GM19035 (cell line): ENCODE measurements around the gene CSK.

Source experiments
- ATAC-seq: cut with Tn5 transposase; IDR thresholded peaks from one replicate; pipeline ENCODE4 v1.9.1; 2021; ENCODE audit not compliant: unreplicated experiment

Gene CSK

DNA sequence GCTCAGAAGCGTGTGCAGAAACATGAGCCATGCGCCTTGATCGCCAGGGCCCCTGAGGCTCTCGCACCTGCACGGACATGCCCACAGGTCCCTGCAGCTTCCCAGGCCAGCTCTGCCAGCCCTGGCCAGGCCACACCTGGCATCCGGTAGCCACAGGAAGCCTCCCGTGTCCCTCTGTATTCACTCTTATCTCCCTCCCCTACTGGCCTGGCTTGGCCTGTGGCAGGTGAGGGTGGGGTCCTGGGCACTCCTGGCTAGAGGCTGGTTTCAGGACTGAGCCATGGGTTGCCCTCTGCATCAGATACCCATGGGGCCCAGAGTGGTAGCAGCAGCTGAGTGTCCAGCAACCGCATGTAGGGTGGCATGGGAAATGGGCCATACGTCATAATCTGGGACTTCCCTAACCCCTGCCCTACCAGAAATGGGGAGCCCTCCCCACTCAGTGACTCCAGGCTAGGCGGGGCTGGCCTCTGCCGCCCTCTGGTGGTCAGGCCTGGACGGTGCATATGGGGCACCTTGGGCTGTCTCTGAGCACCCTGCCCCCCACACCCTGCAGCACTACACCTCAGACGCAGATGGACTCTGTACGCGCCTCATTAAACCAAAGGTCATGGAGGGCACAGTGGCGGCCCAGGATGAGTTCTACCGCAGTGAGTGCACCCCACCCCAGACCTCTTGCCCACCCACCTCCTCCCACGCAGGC lies 18.1 kb downstream of the CSK start:
- ATAC-seq, result peak; percentile 68

DNA sequence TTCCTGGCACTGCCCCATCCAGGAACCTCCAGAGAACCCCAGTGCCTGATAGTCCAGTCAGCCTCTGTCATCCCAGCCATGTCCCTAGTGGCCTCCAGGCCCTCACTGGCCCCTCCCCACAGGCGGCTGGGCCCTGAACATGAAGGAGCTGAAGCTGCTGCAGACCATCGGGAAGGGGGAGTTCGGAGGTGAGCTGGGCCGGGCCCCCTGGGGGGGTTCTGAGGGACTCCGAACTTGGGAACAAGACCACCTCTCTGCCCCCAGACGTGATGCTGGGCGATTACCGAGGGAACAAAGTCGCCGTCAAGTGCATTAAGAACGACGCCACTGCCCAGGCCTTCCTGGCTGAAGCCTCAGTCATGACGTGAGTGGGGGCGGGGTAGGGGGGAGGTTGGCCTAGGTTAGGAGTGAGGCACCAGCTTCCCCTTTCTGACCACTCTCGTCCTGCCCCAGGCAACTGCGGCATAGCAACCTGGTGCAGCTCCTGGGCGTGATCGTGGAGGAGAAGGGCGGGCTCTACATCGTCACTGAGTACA lies 18.7 kb downstream of the CSK start:
- ATAC-seq, result no peak

DNA sequence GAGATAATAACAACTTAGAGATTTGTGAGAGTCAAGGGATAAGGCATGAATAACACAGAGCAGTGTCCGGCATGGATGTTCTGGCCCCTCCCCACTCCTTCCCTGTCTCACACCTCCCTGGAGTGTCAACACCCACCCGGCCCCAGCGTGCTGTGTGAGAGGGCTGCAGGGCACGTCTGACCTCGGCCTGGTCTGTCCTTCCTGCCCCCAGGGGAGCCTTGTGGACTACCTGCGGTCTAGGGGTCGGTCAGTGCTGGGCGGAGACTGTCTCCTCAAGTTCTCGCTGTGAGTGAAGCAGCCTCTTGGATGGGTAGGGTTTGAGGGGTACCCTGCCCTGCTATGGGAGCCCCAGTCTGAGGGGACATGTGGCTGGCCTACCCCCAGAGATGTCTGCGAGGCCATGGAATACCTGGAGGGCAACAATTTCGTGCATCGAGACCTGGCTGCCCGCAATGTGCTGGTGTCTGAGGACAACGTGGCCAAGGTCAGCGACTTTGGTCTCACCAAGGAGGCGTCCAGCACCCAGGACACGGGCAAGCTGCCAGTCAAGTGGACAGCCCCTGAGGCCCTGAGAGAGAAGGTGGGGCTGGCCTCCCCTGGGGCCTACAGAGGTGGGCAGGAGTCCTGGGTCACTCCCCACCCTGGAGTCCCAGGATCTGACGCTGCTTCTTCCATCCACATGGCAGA lies 19.6 kb downstream of the CSK start:
- no peak for ATAC-seq

DNA sequence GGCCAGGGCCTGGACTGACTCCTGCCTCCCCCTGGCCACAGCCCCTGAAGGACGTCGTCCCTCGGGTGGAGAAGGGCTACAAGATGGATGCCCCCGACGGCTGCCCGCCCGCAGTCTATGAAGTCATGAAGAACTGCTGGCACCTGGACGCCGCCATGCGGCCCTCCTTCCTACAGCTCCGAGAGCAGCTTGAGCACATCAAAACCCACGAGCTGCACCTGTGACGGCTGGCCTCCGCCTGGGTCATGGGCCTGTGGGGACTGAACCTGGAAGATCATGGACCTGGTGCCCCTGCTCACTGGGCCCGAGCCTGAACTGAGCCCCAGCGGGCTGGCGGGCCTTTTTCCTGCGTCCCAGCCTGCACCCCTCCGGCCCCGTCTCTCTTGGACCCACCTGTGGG lies 20.4 kb downstream of the CSK start:
- ATAC-seq, result no peak

DNA sequence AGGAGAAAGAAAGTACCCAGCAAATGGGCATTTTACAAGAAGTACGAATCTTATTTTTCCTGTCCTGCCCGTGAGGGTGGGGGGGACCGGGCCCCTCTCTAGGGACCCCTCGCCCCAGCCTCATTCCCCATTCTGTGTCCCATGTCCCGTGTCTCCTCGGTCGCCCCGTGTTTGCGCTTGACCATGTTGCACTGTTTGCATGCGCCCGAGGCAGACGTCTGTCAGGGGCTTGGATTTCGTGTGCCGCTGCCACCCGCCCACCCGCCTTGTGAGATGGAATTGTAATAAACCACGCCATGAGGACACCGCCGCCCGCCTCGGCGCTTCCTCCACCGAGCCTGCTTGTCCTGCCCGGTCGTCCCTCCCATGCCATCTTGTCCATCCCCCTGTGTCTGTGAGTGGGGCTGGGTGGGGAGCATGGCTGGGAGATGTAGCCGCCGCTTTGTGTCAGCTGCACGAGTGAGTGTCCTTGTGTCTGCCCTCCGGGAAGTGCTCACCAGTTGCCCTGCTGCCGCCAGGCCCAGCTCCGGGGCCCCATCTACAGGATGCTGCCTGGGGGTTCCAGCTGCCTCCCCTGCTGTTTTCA lies 21.1 kb downstream of the CSK start:
- no peak for ATAC-seq

DNA sequence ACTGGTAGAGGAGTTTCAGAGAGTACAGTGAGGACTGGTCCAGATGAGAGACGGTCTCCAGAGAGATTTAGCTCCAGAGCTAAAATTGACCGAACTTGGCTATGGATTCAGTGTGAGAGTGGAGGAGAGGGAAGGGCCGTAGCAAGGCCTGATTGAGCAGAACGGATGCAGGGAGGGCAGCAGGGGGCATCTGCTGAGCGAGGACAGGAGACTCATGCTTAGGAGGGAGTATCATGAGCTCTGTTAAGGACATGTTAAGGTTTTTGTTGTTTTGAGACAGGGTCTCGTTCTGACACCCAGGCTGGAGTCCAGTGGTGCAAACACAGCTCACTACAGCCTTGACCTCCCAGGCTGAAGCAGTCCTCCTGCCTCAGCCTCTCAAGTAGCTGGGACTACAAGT lies 23.1 kb downstream of the CSK start:
- ATAC-seq, result no peak

DNA sequence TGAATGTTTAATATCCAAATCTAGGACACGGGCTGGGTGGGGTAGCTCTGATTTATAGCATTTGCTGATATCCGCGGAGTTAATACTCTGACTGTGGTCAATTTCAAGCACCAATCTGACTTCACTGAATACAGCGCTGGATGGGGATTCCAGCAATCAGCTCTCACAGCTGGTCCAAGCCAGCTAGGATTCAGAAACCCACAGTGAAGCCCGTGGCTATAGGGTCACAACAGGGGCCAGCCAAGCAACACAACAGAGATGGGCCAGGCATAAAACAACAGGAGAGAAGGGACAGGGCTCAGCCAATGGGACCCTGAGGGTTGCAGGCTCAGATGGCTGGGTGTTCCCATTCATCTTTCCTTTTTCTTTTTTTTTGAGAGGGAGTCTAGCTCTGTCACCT lies 25.4 kb downstream of the CSK start:
- ATAC-seq, result no peak

DNA sequence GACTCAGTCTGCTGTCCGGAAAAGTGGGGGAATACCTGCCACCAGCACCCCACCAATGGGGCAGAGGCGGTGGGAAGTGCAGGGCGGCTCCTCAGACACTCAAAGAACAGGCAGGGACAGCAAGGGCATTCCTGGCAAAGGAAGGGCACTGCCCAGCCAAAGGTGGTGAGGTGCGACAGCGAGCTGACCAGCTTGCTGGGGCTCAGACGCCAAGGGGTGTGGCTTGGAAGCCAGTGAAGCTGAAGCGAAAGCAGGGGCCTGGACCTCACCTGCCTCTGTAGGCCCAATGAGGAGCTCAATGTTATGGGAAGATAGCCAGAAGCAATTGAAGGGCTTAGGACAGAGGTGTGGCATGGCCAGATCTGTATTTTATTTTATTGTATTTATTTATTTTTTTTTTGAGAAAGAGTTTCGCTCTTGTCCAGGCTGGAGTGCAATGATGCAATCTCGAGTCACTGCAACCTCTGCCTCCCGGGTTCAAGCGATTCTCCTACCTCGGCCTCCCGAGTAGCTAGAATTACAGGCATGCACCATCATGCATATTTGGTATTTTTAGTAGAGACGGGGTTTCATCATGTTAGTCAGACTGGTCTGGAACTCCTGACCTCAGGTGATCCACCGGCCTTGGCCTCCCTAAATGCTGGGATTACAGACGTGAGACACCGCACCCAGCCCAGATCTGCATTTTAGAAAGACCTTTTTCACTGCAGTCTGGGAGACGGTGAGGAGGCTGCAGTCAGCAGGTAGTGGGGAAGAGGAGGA lies 26.4 kb downstream of the CSK start:
- no peak for ATAC-seq

DNA sequence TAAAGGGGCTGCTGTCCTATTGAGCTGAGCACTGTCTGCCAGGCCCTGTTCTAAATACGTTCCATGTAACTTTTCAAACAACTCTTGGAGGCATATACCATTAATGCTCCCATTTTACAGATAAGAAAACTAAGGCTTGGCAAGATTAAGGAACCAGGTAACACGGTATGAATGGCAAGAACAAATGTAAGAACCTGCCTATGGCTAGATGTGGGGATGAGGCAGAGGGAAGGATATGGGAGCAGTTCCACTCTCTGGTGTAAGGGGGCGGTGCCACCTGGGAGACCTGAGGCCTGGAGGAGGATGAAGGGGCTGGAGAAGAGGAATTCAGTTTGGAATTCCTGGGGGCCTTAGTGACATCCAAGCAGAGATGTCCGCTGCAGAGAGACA lies 27.0 kb downstream of the CSK start:
- no peak for ATAC-seq

DNA sequence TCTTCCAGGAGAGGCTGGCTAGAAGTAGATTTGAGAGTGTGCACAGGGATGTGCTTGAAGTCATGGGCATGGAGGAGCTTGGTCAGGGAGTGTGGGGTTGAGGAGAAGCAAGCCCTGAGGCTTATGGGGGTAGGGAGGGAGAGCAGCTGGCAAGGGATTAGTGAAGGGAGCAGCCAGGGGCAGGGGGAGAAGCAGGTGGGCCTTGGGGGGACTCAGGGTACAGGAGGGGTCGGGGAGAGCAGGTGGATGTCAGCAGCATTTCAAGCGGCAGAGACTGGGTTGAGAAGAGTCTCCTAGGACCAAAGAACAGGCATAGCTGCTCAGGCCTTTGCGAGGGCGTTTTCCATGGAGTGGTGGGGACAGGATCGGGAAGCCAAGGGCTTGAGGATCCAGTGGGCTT lies 27.4 kb downstream of the CSK start:
- ATAC-seq, result no peak

DNA sequence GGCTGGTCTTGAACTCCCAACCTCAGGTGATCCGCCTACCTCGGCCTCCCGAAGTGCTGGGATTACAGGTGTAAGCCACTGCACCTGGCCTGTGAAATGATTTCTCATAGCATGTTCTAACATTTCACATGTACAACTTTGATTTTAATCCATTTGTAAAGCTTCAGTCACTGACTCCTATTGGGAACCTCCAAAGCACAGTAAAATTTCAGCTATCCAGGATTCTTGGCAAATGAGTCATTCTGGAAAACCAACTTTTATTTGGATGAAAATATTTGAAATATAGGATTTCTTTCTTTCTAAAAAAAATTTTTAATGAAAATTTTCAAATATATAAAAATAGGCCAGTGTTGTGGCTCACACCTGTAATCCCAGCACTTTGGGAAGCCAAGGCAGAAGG lies 28.1 kb downstream of the CSK start:
- no peak for ATAC-seq

DNA sequence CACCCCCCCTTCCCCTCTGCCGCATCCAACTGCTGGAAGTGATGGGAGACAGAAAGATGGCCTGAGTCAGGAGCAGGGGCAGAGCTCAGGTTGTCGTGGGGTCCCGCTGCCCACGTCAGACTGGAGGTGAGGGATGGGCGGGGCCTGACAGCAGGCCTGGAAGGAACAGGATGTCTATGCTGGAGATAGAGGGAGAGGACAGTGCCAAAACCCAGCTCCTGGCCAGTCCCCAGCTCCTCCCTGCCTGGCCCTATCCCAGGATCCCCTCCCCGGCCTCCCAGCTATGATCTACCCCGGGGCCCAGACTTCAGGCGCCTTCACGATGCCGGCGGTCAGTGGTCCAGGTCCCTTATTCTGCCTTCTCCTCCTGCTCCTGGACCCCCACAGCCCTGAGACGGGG lies 30.7 kb downstream of the CSK start, which contains the start of gene LMAN1L:
Gene LMAN1L, plus strand, starts transcription at position 303 of the 400 bp plus-strand sequence. Its CDS starts 20 bp downstream, at position 323.
- ATAC-seq, result no peak

DNA sequence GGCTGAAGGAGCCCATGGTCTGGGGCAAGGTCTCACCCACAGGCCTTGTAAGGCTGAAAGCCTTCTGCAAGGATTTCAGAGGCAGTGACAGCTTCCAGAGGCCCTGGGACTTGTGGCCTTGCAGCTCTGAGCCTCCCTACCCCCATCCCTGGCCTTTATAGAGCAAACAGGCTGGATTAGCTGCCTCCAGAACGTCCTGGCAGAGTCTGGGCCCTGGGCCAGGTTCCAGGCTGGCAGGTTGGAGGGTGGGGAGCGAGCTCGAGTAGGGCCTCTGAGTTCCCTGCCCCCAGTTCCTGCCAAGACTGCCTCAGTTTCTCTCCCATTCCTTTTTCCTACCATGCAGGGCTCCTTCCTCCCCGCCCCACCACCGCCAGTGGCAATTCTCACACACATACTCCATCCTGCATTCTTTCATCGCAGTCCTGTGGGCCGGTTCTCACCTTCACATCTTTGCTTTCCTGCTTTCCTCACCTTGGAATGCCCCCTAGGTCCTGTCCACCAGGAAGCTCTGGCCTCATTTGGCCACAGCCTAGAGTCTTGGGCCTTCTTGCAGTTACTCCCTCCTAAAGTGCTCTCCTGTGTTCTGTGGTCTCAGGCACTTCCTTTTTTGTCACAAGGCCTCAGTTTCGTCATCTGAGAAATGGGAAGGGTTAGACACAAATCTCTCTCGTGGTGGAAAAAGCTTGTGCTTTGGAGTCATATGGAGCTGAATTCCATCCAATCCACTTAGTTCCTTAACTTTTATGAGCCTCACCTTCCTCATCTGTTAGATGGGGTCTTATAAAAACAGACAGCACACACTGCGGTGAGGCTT lies 33.4 kb downstream of the CSK start:
- no peak for ATAC-seq

DNA sequence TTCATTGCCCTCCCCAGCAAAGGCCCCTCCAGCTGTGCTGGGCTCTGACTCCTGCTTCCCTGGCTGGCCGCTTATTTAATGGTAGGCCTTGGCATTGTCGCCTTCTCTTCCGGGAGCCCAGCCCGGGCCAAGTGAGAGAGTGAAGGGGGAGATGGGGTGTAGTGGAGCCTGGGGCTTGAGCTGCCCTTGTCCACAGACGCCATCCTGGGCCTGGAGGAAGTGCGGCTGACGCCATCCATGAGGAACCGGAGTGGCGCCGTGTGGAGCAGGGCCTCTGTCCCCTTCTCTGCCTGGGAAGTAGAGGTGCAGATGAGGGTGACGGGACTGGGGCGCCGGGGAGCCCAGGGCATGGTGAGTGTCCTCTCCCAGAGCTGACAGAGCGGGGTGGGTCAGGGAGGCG lies 34.1 kb downstream of the CSK start:
- ATAC-seq, result no peak

DNA sequence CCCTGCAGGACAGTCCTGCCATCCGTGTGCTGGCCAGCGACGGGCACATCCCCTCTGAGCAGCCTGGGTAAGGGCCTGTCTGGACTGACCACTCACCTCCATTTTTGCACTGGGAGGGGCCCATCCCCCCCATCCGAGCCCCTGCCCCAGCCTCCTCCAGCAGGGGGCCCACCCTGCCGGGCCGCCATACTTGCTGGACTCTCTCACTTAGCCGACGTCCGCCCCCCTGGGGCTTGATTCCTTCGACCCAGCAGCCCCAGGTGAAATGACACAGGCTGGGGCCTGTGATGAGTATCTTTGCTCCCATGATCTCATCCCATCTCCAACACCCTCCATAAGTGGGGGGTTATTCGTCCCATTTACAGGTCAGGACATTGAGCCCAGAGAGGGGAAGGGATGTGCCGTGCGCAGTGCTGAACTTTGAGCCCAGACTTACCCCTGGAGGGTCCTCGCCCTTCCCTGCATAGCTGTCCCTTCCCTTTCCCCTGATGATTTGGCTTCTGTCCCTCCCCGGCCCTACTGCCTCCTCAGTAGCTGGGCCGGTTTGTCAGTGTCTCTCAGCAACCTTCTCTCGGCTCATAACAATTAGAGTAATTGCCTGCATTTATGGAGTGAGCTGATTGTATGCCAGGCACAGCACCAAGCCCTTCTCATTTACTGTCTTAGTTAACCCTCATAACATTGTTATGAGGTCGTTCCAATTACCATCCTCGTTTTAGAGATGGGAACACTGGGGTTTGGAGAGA lies 34.9 kb downstream of the CSK start:
- no peak for ATAC-seq

DNA sequence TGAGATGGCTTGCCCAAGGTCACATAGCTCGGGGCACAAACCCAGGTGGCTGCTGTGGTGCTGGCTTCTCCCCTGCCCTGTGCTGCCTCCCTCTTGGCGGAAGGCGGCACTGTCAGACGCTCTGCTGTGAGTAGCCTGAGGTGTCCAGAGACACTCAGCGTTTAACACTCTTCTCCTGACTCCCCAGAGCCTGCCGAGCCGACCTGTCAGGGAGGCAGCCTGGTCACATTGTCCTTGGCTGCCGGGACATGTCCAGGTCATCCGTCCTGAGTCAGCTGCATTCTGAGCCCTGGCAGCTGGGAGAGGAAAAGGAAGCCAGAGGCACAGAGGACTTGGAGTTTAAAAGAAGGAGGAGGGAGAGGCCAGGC lies 35.5 kb downstream of the CSK start:
- ATAC-seq, result no peak

DNA sequence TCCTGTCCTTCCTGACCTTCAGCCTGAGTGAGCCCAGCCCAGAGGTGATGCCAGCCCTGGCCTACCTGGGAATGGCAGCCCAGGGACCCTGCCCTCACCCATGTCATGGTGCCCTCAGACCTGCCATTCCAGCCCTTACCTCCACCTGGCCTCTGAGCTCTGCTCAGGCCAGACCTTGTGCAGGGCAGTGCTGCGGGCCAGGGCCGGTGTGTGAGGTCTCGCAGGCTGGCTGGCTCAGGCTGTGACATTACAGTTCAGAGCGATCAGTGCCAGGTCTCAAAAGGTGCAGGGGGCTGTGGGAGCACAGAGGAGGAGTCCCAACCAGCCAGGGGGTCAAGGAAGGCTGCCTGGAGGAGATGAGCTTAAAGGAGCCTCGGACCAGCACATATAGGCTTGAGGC lies 38.2 kb downstream of the CSK start:
- ATAC-seq, result no peak

DNA sequence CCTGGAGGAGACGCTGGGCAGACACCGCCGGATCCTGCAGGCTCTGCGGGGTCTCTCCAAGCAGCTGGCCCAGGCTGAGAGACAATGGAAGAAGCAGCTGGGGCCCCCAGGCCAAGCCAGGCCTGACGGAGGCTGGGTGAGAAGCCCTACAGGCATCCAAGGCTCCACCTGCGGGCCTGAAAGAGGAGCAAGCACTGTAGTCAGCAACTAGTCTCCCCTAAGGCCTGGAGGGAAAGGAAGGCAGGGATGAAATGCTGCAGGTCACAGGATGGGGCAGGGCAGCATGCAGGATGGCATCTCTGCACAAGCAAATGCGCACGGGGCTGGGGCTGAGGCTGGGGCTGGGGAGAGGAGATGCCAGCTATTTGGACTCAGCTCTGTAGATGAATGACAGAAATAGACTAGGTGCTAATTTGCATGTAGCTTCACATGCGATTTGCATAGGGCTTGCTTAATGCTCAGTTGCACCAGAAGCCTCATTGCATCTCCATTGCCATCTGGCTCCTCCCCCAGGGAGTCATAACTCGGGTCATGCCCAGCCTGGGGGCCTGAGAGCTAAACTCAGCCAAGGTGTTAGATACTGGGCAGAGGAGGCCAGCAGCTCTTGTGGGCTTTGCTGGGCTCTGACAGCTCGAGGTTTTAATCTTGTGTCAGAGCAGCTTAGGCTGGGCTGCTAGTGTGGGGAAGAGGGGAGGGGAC lies 39.4 kb downstream of the CSK start:
- ATAC-seq, result peak; percentile 64

DNA sequence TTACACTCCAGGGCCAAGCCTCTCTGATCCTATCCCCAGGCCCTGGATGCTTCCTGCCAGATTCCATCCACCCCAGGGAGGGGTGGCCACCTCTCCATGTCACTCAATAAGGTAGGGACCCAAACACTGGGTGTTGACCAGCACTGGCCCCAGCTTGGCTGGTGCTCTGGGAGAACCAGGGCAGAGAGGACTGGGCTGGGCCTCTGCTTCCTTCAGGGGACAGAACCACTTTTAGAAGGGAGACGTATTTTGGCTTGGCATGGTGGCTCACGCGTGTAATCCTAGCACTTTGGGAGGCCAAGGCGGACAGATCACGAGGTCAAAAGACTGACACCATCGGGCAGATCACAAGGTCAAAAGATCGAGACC lies 39.9 kb downstream of the CSK start:
- ATAC-seq, result no peak
